LHCN-M2 (cell line): ENCODE results near the gene FUZ. TPM values are rescaled to one million over a fixed set of nuclear protein-coding genes. Genes with fewer than 3 reads are reported as not detected.

ENCODE experiments used
- DNase-seq: peaks from one replicate; pipeline ENCODE4 v3.0.0-alpha.2; 2012; ENCODE audit warnings: low read depth
- polyA plus RNA-seq: library from polyadenylated mRNA; unstranded; fragments of >200 nt; gene quantifications from one replicate; pipeline ENCODE4 v1.2.1, GENCODE V29; 2012; ENCODE audit warnings: missing spikeins
- total RNA-seq: library from RNA; depleted of rRNA; stranded (reverse); fragments of >200 nt; gene quantifications from 2 replicates; pipeline ENCODE4 v1.2.3, GENCODE V29; 2014; rRNA removed

FUZ gene, protein sequence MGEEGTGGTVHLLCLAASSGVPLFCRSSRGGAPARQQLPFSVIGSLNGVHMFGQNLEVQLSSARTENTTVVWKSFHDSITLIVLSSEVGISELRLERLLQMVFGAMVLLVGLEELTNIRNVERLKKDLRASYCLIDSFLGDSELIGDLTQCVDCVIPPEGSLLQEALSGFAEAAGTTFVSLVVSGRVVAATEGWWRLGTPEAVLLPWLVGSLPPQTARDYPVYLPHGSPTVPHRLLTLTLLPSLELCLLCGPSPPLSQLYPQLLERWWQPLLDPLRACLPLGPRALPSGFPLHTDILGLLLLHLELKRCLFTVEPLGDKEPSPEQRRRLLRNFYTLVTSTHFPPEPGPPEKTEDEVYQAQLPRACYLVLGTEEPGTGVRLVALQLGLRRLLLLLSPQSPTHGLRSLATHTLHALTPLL
- 27.6 and 29.3 TPM in 2 replicates for total RNA-seq
- 14.0 TPM for polyA plus RNA-seq

- DNase-seq: peak; percentile 99
Measured at GRCh38 chr19:49812997-49813861, at the start of gene FUZ. TSS of gene FUZ (minus strand) at chr19:49813292. CDS start at chr19:49813106, 186 bp downstream.

GRCh38 chr19:49862391-49863253, 49.5 kb upstream of the FUZ start:
- no peak for DNase-seq

- DNase-seq: no peak
Measured at GRCh38 chr19:49861541-49862378, 48.7 kb upstream of the FUZ start.

DNA sequence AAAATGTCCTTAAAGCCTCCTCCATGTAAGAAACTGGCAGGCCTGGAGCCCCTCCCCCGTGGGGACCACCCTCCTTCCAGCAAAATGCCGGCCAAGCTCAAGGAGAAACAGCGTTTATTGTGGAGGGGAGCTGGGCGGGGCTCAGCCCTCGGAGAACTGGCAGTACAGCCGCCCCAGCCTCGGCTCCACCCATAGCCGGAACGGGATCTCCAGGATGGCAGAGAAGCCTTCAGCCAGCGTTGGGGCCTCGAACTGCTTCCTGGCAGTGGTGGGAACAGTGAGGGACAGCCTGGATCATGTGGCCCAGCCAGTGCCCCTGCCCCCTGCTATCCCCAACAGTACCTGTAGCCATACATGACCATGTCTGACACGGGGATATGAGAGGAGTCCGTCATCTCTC, 48.0 kb upstream of the FUZ start:
- no peak for DNase-seq

- no peak for DNase-seq
Measured at GRCh38 chr19:49860336-49861102, 47.4 kb upstream of the FUZ start.

DNA sequence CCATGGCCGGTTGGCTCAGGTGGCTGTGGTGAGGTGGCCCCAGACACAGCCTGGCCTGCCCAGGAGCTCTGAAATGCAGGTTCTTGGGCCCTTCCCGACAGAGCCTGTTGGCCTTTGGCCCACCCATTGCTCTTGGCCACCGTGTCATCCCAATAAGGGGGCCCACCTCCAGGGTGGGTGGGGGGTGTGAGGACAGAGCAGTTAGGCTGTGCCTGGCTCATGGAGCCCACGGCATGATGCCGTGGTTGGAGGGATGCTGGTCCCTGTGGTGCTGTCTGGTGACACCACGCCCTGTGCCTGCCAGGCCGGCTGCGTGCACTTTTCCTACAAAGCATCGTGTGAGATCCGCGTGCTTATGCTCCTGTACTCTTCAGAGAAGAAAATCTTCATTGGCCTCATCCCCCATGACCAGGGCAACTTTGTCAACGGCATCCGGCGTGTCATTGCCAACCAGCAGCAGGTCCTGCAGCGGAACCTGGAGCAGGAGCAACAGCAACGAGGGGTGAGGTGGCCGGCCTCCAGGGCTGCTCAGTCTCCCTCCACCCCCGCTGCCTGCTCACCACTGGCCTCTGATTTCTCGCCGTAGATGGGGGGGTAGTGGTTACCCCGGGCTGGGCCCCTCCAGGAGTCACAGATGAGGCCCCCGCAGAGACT, 46.7 kb upstream of the FUZ start:
- DNase-seq: no peak

DNA sequence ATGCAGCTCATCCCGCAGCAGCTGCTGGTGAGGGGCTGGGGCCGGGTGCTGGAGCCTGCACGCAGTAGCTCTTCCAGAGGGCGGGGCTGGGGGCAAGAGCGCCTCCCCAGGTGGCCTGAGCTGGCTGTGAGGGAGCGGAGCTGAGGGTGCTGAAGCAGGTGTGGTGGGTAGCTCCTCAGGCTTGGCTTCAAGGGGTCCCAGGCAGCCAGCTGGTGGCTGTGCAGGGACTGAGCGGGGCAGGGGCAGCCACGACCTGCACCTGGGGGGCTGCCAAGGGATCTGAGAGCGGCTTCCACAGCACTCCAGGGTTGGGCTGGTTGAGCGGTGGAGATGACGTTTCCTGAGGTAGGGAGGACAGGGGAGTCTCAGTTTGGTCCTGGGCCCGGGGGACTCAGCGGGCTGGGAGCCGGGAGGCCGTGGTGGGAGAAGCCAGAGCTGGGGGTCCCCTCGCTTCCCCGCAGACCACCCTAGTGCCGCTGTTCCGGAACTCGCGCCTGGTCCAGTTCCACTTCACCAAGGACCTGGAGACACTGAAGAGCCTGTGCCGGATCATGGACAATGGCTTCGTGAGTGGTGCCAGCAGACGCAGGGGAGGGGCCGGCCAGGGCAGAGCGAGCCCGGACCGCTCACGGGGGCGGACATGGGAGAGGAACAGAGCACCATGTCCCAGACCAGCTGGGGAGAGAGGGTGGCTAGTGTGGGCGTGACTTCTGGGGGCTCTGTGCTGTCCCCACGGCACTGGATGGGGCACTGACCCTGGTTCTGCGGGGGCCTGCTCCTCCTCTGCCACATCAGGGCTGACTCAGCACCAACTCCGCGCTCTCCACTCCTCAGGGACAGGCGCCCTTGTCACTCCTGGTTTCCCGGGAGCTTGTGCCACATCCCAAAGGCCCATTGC, 45.2 kb upstream of the FUZ start:
- DNase-seq: peak; percentile 70

- no peak for DNase-seq
Measured at GRCh38 chr19:49857838-49858087, 44.7 kb upstream of the FUZ start.

- DNase-seq: no peak
Measured at GRCh38 chr19:49857061-49857837, 44.2 kb upstream of the FUZ start.

- DNase-seq: no peak
Measured at GRCh38 chr19:49856574-49857021, 43.5 kb upstream of the FUZ start.

DNA sequence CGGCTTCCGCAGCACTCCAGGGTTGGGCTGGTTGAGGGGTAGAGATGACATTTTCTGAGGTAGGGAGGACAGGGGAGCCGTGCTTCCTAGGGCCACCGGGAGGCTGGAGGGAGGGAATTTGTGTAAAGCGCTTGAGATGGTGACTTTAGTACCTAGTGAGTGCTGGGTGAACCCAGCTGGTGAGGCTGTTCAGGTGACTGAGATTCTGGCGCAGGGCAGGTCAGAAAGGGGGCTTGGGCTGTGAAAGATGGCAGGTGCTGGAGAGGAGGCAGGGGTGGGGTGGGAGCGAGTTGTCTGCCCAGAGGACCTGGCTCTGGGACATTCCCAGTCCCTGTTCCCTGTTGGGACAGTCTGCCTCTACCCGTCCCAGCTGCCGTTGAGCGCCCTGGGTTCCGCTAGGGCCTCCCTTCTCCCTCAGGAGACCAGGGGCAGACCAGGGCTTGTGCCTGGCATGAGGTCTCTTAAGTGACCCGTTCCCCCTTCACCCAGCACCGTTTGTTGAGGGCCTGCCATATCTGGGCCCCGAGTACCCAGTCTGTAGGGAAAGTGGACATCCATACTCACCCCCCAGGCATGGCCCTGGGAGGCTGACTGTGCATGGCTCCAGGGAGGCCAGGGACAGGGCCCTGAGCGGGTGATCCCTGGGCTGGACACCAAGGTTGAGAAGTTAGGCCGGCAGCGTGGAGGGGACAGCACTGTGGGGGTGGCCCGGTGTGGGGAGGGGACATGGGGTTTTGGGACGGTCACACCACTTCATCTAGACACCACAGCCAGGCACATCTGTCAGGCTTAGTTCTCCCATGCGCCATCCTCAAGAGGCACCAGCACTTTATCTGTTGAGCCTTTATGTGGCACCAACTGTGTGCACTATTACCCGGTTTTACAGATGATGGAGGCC, 42.8 kb upstream of the FUZ start:
- no peak for DNase-seq

GRCh38 chr19:49855277-49855675, 42.2 kb upstream of the FUZ start:
- DNase-seq: no peak

- no peak for DNase-seq
Measured at GRCh38 chr19:49854378-49855263, 41.5 kb upstream of the FUZ start.

- no peak for DNase-seq
Measured at GRCh38 chr19:49853852-49854377, 40.8 kb upstream of the FUZ start.

- DNase-seq: no peak
Measured at GRCh38 chr19:49852631-49853126, 39.6 kb upstream of the FUZ start.
